Right atrium auricular region (tissue), 2 donors: ENCODE results near the gene CDC14A. TPM values are rescaled to one million over a fixed set of nuclear protein-coding genes. Genes with fewer than 3 reads are reported as not detected.
"Not testable (repeated sequence)": the region's sequence is repeated elsewhere in the genome, so short reads cannot be mapped to it uniquely, and the experiment has no call there.

ENCODE experiments used
- DNase-seq: peaks from one replicate; pipeline ENCODE4 v3.0.0-alpha.2; 2019; ENCODE audit warnings: low spot score
- H3K27ac ChIP-seq, 2 donors: fragments of 200-600 bp; sonication (generic); 1 replicate in 1 of 2; 2 replicates in 1 of 2; pipeline ENCODE4 v1.5.1; 2016 to 2019
- H3K27me3 ChIP-seq, 2 donors: fragments of 200-600 bp; sonication (generic); one replicate each; pipeline versions ENCODE4 v1.5.1 to v1.6.0; 2017 to 2019
- H3K36me3 ChIP-seq: fragments of 200-600 bp; sonication (generic); one replicate; pipeline ENCODE4 v1.5.1; 2016
- H3K4me1 ChIP-seq, 2 donors: fragments of 200-600 bp; sonication (generic); one replicate each; pipeline versions ENCODE4 v1.5.1 to v1.6.0; 2017 to 2019
- H3K4me3 ChIP-seq, 2 donors: fragments of 200-600 bp; sonication (generic); 1 replicate in 1 of 2; 2 replicates in 1 of 2; pipeline ENCODE4 v1.5.1; 2017 to 2019; ENCODE audit warnings: mild to moderate bottlenecking in 1 of 2, moderate library complexity in 1 of 2
- H3K9me3 ChIP-seq, 2 donors: fragments of 200-600 bp; sonication (generic); one replicate each; pipeline ENCODE4 v1.5.1; 2019
- CTCF ChIP-seq, 2 donors: fragments of 200-600 bp; sonication (generic); IDR thresholded peaks; one replicate each; pipeline ENCODE4 v1.5.1; 2019; ENCODE audit warnings: antibody characterized with exemption in 2 of 2
- total RNA-seq, 2 donors: library from RNA; depleted of rRNA; stranded (reverse); fragments of >200 nt; gene quantifications; one replicate each; pipeline ENCODE4 v1.1.0, GENCODE V29; 2016

Gene CDC14A
- total RNA-seq, 2 donors from 2014 or later = 5.3 to 5.5 TPM

- Histone ChIP-seq H3K36me3 (no peaks in the 10 kb centered on the region), H3K4me3 (no peak overlapping the region), H3K27me3 (no peaks in the 10 kb centered on the region), H3K4me1 (peaks cover 0 to 6% of the 10 kb centered on the region in 2 donors), H3K9me3 (no peaks in the 10 kb centered on the region), H3K27ac (no peak overlapping the region)
- DNase-seq = no peak
- TF ChIP-seq CTCF (IDR thresholded peaks at IDR 0.05) = no peak
Measured at GRCh38 chr1:100366209-100366525, 13.9 kb downstream of the CDC14A start.

GRCh38 chr1:100369339-100369738, 17.0 kb downstream of the CDC14A start:
- H3K36me3 ChIP-seq, H3K27ac ChIP-seq, H3K4me3 ChIP-seq, H3K4me1 ChIP-seq, H3K27me3 ChIP-seq, DNase-seq, H3K9me3 ChIP-seq: not testable (repeated sequence)

GRCh38 chr1:100373953-100374352, 21.6 kb downstream of the CDC14A start:
- not testable (repeated sequence) for H3K9me3 ChIP-seq, H3K36me3 ChIP-seq, H3K4me3 ChIP-seq, H3K4me1 ChIP-seq, H3K27ac ChIP-seq, H3K27me3 ChIP-seq, DNase-seq

GRCh38 chr1:100376890-100377289, 24.6 kb downstream of the CDC14A start:
- H3K4me3 ChIP-seq, H3K36me3 ChIP-seq, DNase-seq, H3K9me3 ChIP-seq, H3K27ac ChIP-seq, H3K4me1 ChIP-seq, H3K27me3 ChIP-seq: not testable (repeated sequence)

GRCh38 chr1:100377590-100378361, 25.5 kb downstream of the CDC14A start:
- Histone ChIP-seq H3K27me3 (no peaks in the 10 kb centered on the region), H3K4me1 (no peaks in the 10 kb centered on the region), H3K27ac (no peak overlapping the region), H3K4me3 (no peak overlapping the region), H3K9me3 (no peaks in the 10 kb centered on the region), H3K36me3 (no peaks in the 10 kb centered on the region)
- no peak for TF ChIP-seq CTCF (IDR thresholded peaks at IDR 0.05)
- DNase-seq = no peak

GRCh38 chr1:100378956-100379355, 26.6 kb downstream of the CDC14A start:
- H3K36me3 ChIP-seq = no peaks in the 10 kb centered on the region
- H3K4me3 ChIP-seq = no peak overlapping the region
- no peaks in the 10 kb centered on the region for H3K27me3 ChIP-seq
- no peaks in the 10 kb centered on the region for H3K4me1 ChIP-seq
- H3K9me3 ChIP-seq = no peaks in the 10 kb centered on the region
- DNase-seq = no peak
- TF ChIP-seq CTCF (IDR thresholded peaks at IDR 0.05) = no peak
- H3K27ac ChIP-seq = no peak overlapping the region

- H3K4me1 ChIP-seq = no peaks in the 10 kb centered on the region
- no peak overlapping the region for H3K4me3 ChIP-seq
- no peaks in the 10 kb centered on the region for H3K36me3 ChIP-seq
- H3K27me3 ChIP-seq = no peaks in the 10 kb centered on the region
- no peak for TF ChIP-seq CTCF (IDR thresholded peaks at IDR 0.05)
- no peaks in the 10 kb centered on the region for H3K9me3 ChIP-seq
- no peak for DNase-seq
- H3K27ac ChIP-seq = no peak overlapping the region
Measured at GRCh38 chr1:100380635-100381034, 28.3 kb downstream of the CDC14A start.
